GM10266 (cell line): ENCODE results near the gene DGKB.

Experiments used
- DNase-seq: peaks from one replicate; pipeline ENCODE4 v3.0.0; 2012; ENCODE audit errors: extremely low spot score
- TF ChIP-seq, protein P1 (sequence below): IDR thresholded peaks from 2 replicates; pipeline ENCODE4 v1.5.1; 2012; ENCODE audit warnings: mild to moderate bottlenecking, low read depth; ENCODE audit not compliant: control insufficient read depth, insufficient read depth; ENCODE audit errors: missing control alignments

DGKB gene

GRCh38 chr7:14759785-14760184 lies 142.8 kb downstream of the DGKB start:
- DNase-seq, result no peak
- TF ChIP-seq, protein P1, sequence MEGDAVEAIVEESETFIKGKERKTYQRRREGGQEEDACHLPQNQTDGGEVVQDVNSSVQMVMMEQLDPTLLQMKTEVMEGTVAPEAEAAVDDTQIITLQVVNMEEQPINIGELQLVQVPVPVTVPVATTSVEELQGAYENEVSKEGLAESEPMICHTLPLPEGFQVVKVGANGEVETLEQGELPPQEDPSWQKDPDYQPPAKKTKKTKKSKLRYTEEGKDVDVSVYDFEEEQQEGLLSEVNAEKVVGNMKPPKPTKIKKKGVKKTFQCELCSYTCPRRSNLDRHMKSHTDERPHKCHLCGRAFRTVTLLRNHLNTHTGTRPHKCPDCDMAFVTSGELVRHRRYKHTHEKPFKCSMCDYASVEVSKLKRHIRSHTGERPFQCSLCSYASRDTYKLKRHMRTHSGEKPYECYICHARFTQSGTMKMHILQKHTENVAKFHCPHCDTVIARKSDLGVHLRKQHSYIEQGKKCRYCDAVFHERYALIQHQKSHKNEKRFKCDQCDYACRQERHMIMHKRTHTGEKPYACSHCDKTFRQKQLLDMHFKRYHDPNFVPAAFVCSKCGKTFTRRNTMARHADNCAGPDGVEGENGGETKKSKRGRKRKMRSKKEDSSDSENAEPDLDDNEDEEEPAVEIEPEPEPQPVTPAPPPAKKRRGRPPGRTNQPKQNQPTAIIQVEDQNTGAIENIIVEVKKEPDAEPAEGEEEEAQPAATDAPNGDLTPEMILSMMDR, result no peak

GRCh38 chr7:14754631-14755030 lies 147.9 kb downstream of the DGKB start:
- DNase-seq, result no peak
- TF ChIP-seq, protein P1, result no peak

DNA sequence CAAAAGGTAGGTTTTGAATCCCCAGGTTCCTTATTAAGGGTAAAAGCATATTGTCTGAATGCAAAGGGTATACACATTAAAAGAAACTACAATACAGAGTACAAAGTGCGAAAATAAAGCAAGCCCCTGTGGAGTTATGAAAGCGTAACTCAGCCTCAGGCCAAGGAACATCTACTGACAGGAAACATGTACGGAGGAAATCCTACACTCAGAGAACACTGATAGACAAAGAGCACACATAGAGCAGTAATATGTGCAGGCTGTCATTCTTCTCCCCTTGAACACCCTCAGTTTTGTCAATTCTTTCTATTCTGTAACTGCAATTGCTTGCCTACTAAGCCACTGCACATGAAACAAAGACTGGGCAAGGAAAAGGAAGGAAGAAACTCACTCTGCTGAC lies 150.2 kb downstream of the DGKB start:
- TF ChIP-seq, protein P1, result no peak
- no peak for DNase-seq

DNA sequence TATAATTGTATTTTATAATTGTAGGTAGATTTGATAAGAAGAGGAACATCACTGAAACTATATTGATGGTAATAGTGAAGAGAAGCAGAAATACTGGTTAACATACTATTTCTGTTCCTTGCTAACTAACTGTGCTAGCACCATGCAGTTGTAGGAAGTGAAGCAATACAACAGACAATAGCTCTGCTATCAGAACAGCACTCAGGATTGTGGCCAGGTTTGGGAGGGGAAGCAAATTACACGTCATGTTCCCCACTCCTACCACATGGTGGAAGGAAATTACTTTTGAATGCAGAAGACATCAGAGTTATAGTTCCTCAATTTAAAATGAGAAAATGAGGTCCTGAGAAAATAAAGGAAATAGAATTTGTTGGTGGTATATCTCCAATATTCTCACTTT lies 151.1 kb downstream of the DGKB start:
- no peak for DNase-seq
- TF ChIP-seq, protein P1, result no peak

- TF ChIP-seq, protein P1, result no peak
- no peak for DNase-seq
These were observed 154.1 kb downstream of the DGKB start for GRCh38 chr7:14748461-14748860.

DNA sequence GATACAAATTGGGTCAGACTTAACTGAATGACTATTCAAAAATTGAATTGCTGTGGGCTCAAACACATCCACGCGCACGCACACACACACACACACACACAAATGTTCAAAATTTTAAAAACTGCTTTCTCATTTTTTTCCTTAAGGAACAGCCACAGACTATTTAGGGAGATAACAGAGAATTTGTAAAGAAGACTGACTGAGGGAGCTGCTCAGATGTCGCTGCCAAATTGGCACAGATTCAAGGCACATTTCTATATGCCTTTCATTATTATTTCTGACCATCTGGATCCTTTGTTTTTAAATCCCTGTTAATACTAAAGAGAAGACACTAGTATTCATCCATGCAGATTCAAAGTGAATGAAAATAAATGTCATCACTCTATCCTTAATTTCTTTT lies 154.8 kb downstream of the DGKB start:
- TF ChIP-seq, protein P1, result no peak
- DNase-seq, result no peak

- TF ChIP-seq, protein P1, result no peak
- DNase-seq, result no peak
These were observed 157.5 kb downstream of the DGKB start for GRCh38 chr7:14745076-14745475.
